ENCODE results near the gene ITGA7.

The ITGA7 gene

GRCh38 chr12:55702861-55703260 lies 4.8 kb downstream of the ITGA7 start:
- no peak for DNase-seq

- DNase-seq, result no peak
These were observed 7.3 kb downstream of the ITGA7 start for GRCh38 chr12:55700255-55701018.

- DNase-seq, result no peak
These were observed 8.1 kb downstream of the ITGA7 start for GRCh38 chr12:55699471-55700055.

- no peak for DNase-seq
These were observed 8.7 kb downstream of the ITGA7 start for GRCh38 chr12:55698965-55699364.

- no peak for DNase-seq
These were observed 9.3 kb downstream of the ITGA7 start for GRCh38 chr12:55698241-55698955.

- DNase-seq, result no peak
These were observed 10.0 kb downstream of the ITGA7 start for GRCh38 chr12:55697686-55698085.

- DNase-seq, result no peak
These were observed 10.8 kb downstream of the ITGA7 start for GRCh38 chr12:55696796-55697462.

- no peak for DNase-seq
These were observed 11.6 kb downstream of the ITGA7 start for GRCh38 chr12:55696141-55696540.

GRCh38 chr12:55695349-55695748 lies 12.4 kb downstream of the ITGA7 start:
- DNase-seq, result no peak

GRCh38 chr12:55694651-55695050 lies 13.1 kb downstream of the ITGA7 start:
- no peak for DNase-seq

GRCh38 chr12:55694188-55694515 lies 13.6 kb downstream of the ITGA7 start:
- no peak for DNase-seq

- no peak for DNase-seq
These were observed 14.1 kb downstream of the ITGA7 start for GRCh38 chr12:55693323-55694187.

- no peak for DNase-seq
These were observed 14.9 kb downstream of the ITGA7 start for GRCh38 chr12:55692631-55693322.

GRCh38 chr12:55688716-55689655 lies 18.7 kb downstream of the ITGA7 start:
- no peak for DNase-seq

- DNase-seq, result no peak
These were observed 20.0 kb downstream of the ITGA7 start for GRCh38 chr12:55687746-55688145.

GRCh38 chr12:55686366-55687010 lies 21.2 kb downstream of the ITGA7 start:
- peak in 1 of 58 donors; percentile 19 for DNase-seq

- no peak for DNase-seq
These were observed 22.0 kb downstream of the ITGA7 start for GRCh38 chr12:55685671-55686070.

GRCh38 chr12:55684761-55685370 lies 22.8 kb downstream of the ITGA7 start:
- no peak for DNase-seq
